KG1 (cell line): ENCODE measurements around the gene DUOX1.
A peak's percentile ranks its signal among the peaks of the same experiment; 100 is the strongest.

Source experiments
- DNase-seq: peaks from one replicate; lab custom pipeline; 2025; lab: John Stamatoyannopoulos, UW

Gene DUOX1

DNA sequence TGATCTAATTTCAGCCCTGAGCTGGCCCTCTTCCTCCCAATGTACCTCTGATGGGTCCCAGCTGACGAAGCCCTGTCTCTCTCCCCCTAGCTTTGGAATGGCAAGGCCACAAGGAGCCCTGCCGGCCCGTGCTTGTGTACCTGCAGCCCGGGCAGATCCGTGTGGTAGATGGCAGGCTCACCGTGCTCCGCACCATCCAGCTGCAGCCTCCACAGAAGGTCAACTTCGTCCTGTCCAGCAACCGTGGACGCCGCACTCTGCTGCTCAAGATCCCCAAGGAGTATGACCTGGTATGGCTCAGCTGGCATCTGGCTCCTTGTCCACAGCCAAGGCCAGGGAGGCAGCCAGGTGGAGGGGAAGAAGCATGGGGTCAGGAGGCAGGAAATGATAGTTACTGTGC is 14.2 kb downstream of the DUOX1 start:
- DNase-seq: no peak

DNA sequence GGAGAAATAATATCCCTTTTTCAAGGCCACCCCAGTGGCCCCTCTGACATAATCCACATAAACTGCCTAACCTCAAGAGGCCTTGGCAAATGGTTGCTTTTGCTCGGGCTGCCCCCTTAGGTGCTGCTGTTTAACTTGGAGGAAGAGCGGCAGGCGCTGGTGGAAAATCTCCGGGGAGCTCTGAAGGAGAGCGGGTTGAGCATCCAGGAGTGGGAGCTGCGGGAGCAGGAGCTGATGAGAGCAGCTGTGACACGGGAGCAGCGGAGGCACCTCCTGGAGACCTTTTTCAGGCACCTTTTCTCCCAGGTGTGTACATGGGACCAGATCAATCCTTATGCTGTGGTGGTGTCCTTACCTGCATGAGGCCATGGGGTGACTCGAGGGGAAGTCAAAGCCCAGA is 15.0 kb downstream of the DUOX1 start:
- no peak for DNase-seq

DNA sequence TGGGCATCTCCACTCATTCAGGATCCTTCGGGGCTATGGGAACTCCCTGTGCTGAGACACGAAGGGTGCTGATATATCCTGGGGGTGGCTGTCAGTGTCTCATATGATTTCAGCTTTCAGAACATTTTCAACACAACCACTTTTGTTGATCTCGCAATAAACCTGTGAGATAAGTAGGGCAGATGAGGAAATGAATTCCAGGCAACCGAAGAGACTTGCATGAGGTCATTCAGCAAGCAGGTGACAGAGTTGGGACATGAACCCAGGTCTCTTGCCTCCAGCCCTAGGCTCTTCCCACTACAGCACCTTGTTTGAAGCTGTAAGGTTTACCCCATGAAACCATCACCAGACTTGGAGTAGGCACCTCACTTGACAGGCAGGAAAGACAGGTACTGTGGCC is 16.6 kb downstream of the DUOX1 start:
- DNase-seq: no peak

DNA sequence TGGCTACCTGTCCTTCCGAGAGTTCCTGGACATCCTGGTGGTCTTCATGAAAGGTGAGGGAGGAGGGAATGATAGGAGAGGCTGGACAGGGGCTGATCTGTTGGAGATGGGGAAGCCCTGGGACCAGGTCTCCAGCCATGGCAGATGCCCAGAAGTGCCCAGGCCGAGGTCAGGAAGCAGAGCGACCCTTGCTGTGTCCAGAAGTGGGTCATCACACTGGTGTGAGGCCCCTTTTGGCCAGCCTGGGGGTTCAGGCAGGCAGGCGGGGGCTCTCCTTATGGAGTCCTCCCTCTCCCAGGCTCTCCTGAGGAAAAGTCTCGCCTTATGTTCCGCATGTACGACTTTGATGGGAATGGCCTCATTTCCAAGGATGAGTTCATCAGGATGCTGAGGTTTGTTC is 17.8 kb downstream of the DUOX1 start:
- DNase-seq: no peak

DNA sequence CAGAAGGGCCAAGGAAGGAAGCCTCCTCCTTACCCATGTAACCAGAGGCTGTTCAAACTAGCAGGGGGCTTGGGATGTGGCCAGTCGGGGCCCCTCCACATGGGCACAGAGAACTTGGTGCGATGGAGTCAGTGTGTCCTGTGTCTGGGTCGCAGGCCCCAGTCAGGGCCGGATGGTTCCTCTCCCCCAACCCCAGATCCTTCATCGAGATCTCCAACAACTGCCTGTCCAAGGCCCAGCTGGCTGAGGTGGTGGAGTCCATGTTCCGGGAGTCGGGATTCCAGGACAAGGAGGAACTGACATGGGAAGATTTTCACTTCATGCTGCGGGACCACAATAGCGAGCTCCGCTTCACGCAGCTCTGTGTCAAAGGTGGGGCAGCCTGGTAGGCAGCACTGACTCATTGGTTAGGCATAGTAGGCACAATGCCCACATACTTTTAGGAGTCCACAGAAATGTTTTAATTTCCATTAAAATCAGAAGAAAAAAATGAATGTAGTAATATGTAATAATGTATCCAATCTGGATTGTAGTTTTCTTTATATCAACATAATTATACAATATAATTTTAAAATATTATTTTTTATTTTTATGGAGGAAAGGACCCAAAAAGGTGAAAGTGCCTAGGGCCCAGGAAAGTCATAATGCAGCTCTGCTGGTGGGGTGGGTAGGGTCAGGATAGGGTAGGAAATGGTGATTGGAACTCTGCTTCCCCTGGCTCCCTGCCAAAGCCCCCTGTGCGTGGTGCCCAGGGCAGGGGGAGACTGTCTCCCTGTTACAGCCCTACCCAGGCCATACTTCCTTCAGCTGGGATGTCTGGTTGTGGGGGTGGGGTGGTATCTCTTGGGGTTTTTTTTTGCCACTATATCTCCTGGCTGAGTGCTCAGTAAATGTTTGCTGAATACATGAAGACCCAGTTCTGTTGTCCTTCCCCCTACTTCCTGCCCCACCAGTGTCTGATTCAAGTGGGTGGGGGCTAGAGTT is 18.6 kb downstream of the DUOX1 start:
- no peak for DNase-seq

DNA sequence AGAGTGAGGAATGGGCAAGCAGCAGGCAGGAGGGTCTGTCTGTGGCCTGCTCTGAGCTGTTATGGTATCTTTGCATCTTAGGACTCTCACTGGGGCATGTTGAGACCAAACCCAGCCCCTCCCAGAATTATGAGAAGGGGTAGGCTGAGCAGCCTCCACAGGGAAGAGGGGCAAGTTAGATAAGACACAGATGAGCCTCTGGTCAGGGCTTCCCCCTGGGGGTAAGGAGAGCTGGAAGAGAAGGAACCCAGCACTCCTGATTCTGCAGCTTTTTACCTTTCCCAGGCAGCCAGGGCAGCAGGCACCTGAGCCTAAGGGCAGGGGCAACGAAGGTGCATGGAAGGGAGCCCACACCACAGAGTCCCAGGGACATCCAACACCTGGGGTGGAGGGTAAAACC is 19.3 kb downstream of the DUOX1 start:
- DNase-seq: no peak

DNA sequence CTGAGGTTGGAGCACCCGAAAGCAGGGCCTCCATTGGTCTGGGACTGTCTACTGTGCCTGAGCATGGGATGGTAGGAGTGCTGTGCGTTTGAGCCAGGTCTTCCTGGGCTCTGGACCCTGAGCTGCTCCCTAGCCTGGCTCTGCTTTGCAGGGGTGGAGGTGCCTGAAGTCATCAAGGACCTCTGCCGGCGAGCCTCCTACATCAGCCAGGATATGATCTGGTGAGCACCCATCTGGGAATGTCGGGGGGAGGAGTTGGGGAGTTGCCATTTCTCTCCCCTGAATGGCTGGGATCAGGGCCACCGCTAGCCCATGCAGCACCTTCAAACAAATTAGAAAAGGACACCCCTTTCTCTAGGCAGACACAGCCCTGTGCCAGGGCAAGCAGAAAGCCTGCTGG is 20.7 kb downstream of the DUOX1 start:
- DNase-seq: no peak

DNA sequence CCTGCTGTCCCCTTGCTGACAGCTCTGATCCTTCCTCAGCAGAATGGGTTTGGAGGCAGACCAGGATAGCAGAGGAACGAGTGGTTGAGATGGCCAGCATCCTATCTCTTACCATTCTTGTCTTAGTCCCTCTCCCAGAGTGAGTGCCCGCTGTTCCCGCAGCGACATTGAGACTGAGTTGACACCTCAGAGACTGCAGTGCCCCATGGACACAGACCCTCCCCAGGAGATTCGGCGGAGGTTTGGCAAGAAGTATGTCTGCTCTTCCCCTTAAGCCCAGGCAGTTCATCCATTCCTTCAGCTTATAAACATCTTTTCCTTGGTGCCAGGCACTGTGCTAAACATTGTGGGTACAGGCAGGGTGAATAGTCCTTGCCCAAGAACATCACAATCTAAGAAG is 21.2 kb downstream of the DUOX1 start:
- no peak for DNase-seq

DNA sequence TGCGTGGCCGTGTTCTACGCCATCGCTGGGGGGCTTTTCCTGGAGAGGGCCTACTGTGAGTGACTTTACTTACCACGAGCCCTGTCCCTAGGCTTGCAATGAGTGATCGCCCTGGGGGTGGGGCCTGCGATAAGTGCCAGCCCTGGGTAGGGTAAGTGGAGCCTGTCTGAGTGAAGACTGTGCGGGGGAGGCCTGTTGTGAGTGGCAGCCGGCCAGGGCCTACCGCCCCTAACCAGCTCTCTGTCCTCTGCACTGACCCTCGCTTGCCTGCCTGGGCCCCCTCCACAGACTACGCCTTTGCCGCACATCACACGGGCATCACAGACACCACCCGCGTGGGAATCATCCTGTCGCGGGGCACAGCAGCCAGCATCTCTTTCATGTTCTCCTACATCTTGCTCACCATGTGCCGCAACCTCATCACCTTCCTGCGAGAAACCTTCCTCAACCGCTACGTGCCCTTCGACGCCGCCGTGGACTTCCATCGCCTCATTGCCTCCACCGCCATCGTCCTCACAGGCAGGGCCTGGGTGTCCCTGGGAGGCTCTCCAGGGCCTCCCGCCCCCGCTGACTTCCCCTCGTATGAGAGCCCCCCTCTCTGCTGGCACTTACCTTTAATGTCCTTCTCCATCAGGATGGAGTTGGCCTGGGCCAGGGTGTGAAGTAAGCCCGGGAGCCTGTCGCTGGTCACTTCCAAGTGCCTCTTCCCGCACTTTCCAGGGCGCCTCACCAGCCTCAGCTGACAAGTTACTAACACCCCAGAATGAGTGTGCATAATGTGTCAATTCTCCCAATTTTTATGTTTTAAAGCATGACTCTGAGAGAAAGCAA is 22.4 kb downstream of the DUOX1 start:
- DNase-seq: no peak

DNA sequence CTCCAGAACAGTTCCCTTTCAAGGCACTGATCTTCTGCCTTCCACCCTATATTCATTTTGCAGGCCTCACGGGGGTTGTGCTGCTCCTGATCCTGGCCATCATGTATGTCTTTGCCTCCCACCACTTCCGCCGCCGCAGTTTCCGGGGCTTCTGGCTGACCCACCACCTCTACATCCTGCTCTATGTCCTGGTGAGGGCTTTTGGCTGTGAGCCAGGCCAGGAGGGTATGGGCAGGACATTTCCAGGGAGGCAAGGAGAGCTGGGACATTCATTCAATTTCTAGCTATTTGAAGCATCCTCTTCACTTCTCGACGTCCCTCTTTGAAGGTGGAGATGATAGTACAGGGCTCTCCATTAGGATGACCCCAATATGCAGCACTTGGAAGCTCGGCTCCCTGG is 25.9 kb downstream of the DUOX1 start:
- DNase-seq: no peak

DNA sequence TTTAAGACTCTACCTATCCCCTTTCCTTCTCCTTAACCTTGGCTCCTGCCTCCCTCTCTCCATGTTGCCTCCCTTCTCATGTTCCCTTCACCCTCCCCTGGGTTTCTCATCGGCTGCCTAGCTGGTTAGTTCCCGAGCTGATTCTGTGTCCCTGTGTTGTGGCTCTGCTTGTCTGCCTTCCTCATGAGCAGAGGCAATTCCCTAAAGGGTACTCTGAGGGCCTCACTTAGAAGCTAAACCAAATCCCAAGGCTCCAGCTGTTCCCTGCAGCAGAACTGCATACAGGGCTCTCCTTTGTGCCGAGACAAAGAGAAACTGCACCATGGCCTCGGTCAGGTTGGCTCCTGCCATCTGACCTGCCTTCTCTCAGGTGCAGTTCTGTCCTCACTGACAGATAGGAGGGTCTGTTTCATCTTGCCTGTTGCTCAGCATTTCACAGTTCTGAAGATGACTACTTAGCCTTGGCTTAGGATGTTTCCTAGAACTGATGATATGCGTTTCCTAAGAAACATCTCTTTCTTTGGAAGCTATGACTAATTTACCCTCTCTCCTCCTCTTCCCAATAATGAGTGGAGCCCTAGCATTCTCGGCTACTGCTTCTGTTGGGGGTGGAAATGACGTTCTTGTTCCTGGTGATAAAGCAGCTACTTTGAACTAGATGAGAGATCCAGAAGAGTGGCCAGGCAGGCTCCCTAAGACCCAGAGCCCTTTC is 27.1 kb downstream of the DUOX1 start:
- DNase-seq: no peak

DNA sequence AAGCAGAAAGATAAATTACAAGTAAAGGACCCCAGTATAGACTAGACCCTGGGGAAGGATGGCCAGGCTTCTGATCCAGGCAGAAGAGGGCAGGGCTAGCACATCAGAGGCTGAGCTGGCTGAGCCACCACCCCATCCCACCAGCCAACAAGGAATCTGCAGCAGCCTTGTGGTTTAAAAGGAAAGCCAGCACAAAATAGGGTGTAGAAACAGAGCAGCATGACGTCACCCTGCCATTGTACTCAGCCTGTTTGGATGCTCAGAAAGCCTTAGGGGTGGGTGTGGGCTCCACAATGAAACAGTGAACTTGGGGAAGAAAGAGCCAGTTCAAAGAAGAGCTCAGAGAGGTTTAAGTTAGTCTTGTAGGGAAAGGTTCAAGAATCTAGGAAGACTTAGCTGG is 28.2 kb downstream of the DUOX1 start:
- DNase-seq: no peak

DNA sequence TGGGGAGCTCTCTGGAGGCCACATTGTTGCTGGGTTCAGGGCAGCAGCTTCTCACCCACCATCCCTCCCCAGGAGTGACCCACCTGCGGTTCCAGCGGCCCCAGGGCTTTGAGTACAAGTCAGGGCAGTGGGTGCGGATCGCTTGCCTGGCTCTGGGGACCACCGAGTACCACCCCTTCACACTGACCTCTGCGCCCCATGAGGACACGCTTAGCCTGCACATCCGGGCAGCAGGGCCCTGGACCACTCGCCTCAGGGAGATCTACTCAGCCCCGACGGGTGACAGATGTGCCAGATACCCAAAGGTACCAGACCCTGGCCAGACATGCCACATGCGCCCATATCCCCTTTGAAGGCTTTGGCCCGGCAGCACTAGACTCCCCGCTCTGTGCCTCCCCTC is 31.9 kb downstream of the DUOX1 start:
- no peak for DNase-seq

DNA sequence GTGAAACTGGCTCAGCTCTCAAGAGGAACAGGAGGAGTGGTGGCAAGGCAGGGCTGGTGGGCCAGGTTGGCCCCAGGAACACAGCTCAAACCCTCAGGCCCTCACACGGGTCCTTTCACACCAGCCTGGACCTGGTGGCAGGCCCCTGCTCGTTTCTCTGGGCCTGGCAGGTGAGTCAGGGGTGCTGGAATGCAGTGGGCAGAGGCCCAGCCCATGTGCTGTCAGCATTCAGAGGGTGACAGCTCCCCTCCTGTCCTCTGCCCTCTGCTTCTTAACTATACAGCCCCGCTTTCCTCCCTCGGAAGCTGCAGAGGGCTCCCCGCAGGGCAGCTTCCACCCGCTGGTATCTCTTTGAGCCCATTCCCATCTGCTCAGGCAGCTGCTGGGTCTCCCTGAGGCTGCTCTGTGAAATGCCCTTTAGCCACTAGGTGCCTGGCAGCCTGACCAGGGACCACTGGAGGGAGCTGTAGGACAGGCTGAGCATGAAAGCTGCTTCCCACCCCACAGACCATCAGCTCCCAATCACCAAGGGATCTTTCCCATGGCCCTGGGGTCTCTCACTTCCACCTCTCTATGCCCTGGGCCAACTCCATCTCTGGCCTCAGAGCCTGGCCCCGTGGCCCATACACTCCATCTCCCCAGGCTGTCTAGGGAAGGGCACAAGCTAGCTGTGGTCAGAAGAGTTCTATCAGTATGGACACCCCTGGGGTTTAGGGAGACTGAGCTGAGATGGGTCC is 33.1 kb downstream of the DUOX1 start:
- DNase-seq: peak; percentile 44

DNA sequence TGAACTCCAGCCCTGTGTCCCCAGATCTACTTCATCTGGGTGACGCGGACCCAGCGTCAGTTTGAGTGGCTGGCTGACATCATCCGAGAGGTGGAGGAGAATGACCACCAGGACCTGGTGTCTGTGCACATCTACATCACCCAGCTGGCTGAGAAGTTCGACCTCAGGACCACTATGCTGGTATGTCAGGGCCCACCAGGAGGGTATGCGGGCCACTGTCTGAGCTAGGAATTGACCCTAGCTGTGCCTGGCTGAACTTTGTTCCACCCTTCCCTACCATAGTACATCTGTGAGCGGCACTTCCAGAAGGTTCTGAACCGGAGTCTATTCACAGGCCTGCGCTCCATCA is 33.7 kb downstream of the DUOX1 start:
- DNase-seq: no peak

DNA sequence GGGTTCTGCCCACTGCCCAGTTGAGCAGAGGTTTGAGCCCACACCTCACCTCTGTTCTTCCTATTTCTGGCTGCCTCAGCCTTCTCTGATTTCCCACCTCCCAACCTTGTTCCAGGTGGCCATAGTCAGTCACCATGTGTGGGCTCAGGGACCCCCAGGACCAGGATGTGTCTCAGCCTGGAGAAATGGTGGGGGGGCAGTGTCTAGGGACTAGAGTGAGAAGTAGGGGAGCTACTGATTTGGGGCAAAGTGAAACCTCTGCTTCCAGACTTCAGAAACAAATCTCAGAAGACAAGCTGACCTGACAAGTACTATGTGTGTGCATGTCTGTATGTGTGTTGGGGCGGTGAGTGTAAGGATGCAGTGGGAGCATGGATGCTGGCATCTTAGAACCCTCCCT is 35.1 kb downstream of the DUOX1 start:
- DNase-seq: no peak

DNA sequence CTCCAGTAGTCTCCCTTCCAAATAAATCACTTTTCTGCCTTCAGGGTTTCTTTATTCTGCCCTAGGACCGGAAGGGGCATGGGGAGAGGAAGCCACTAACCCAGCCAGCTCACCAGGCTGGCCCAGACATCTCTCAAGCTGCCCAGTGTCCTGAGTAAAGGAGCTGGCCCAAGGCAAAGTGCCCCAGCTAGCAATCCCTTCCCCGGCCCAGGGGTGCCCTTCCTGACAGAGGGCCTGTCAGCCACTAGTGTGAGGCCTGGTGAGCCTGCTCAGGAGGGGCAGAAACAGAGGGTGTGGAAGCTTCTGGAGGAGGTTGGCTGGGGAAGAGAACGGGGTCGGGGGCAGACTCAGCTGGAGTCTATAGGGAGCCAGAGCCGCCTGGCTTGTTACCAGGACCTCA is 35.7 kb downstream of the DUOX1 start:
- DNase-seq: no peak

DNA sequence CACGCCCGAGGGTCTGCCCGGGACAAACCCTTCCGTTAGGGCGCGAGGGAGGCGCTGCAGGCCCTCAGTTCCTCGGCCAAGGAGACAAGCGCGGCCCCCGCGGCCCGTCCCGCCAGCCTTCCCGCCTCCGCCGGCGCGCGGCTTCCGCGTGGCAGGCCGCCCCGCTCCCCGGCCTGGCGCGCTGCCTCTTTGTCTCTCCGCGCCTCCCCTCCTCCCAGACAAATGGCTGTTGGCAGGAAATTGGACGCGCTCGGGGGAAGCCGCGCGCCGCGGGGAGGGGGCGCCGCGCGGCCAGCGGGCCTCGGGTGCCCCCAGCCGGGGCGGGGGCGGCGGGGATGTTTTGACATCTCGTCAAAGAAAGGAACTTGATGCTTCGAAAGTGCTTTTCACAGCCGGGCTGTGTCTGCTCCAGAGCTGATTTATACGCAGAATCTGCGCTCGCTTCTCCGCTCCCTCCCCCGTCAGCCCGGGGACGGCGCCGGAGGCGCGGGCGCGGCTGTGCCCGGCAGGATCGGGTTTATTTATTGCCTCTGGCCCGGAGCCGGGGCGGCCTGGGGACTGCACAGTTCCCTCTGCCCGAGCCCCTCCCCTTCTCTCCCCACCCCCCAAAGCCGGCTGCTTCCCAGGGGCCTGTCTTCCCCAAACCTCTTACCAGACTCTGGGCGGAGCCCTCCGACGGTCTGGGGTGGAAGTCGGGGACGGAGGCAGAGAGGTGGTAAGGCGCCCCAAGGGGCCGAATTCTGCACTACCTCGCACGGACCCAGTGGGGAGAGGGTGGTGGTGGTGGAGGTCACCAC is 37.2 kb downstream of the DUOX1 start:
- DNase-seq: peak; percentile 79

DNA sequence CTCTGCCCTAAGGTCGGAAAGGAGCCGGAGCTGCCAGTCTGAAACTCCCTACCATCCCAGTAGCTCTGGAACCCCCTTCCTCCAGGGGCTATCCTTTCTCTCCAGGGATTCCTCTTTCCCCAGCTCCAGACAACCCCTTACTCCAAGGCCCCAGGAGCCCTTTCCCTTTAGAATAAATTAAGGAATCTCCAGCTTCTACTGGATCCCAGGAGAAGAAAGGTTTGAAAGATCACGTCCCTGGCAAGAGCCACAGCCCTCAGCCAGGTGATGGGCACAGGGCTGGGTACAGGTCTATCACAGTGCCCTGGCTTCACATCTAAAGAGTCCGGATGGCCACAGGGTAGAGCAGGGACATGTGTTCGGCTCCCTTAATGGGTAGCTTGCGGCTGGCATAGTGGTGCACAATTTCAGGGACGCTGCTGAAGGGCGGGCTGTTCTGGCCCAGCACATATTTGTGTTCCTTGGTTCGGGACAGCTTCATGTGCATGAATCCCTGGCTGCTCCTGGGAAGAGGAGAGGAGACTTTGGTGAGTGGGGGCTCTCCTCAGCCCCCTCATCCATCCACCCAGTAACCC is 37.9 kb downstream of the DUOX1 start:
- no peak for DNase-seq

DNA sequence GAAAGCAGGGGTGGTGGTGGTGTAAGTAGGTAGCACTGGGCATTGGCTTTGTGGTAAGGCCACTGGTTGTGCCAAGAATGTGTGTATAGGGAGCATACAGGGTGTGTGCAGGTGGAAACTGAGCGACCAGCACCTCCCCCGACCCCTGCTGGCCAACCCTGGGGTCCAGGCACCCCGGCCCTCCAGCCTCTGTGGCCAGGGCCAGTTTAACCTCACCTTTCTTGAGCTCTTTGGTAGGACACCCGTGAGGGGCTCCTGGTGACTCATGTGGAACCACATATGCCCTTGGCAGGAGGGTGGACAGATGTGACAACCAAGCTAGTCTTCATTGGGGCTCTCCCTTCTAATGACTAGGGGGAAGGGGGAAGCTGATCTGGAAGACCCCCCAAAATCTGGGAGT is 38.5 kb downstream of the DUOX1 start:
- no peak for DNase-seq
